Measurements from ENCODE around the gene FUT3. TPM values are rescaled to one million over a fixed set of nuclear protein-coding genes. Genes with fewer than 3 reads are reported as not detected.

Gene FUT3
- total and polyA plus RNA-seq, 2 of the 4 experiments (the other 2 are of a cell fraction) = not detected

GRCh38 chr19:5806133-5806489 is 45.1 kb downstream of the FUT3 start:
- ATAC-seq (ENCODE audit: low read depth) = no peak

More at GRCh38 chr19:5806133-5806489, 45.1 kb downstream of the FUT3 start:
- no peaks in the 10 kb centered on the region for H4K20me1 ChIP-seq (ENCODE audit: insufficient read depth, low read length)
- no peak overlapping the region for H2BK5ac ChIP-seq (ENCODE audit: low read depth, low read length, poor library complexity, severe bottlenecking)
- no peak overlapping the region for H2AK9ac ChIP-seq (replicated peaks; ENCODE audit: low read depth, low read length, poor library complexity)
- H2AK5ac ChIP-seq (ENCODE audit: low read depth, low read length) = no peak overlapping the region
- no peak overlapping the region; the same call in 1 of the 2 replicates for H2BK120ac ChIP-seq (ENCODE audit: low read depth, low read length)
- intact Hi-C loops (cut with micrococcal nuclease) = loop anchor here (10.0 kb wide), 1 partner anchor 159 kb away; no protein-coding TSS in a partner anchor
- no peaks in the 10 kb centered on the region for H3K79me1 ChIP-seq (ENCODE audit: low read depth in 1 of 2, low read length in 2 of 2)
- no peak overlapping the region for H3K14ac ChIP-seq (replicated peaks; ENCODE audit: low read depth, low read length)
- no peak overlapping the region for H4K5ac ChIP-seq (ENCODE audit: low read depth, low read length)
- no peak overlapping the region for H2BK20ac ChIP-seq (ENCODE audit: low read depth, low read length)
- H3K27ac ChIP-seq (ENCODE audit: insufficient read depth, low read length) = no peak overlapping the region
- H3K23ac ChIP-seq (ENCODE audit: low read depth, low read length) = no peak overlapping the region
- CTCF ChIA-PET = interaction anchor here (1.4 kb wide), 1 partner anchor 84 kb away, joined by 4 read pairs; no protein-coding TSS in a partner anchor
- no peak overlapping the region for H3K4me2 ChIP-seq (ENCODE audit: low read depth, low read length)
- no CpG with 5 or more reads among the region's 6 CpGs for WGBS, 2 experiments (ENCODE audit: extremely low coverage in 2 of 2, insufficient read length in 1 of 2)
- no peaks in the 10 kb centered on the region for H3K9me1 ChIP-seq (ENCODE audit: insufficient read depth, low read length)
- peak overlapping the region; percentile 73 for H2AFZ ChIP-seq (replicated peaks; ENCODE audit: low read length, poor library complexity)
- H3K4me1 ChIP-seq (ENCODE audit: control insufficient read depth, insufficient read depth, low read length) = peaks cover 3% of the 10 kb centered on the region; the same call in 1 of the 2 replicates
- H3K9ac ChIP-seq (ENCODE audit: low read depth, low read length) = no peak overlapping the region
- no peak overlapping the region for H2BK15ac ChIP-seq (ENCODE audit: low read depth, low read length)
- no peak overlapping the region for H3K18ac ChIP-seq (ENCODE audit: low read depth, low read length)
- DNase-seq = no peak
- H3K9me3 ChIP-seq (ENCODE audit: control insufficient read depth, insufficient read depth, low read length) = no peaks in the 10 kb centered on the region
- TF ChIP-seq BHLHE40 (IDR thresholded peaks at IDR 0.05; ENCODE audit: low read depth, low read length) (no peak), POLR2A (IDR thresholded peaks at IDR 0.05; ENCODE audit: low read depth, low read length) (no peak), RCOR1 (IDR thresholded peaks at IDR 0.05; ENCODE audit: insufficient replicate concordance, low read length) (no peak), NFE2L2 (IDR thresholded peaks at IDR 0.05; ENCODE audit: low read depth, low read length) (no peak), RAD21 (IDR thresholded peaks at IDR 0.05; ENCODE audit: low read length) (no peak), MAFK (IDR thresholded peaks at IDR 0.05; ENCODE audit: low read depth, low read length) (no peak), MXI1 (IDR thresholded peaks at IDR 0.05; ENCODE audit: borderline replicate concordance, low read depth, low read length) (no peak), RFX5 (IDR thresholded peaks at IDR 0.05; ENCODE audit: low read depth, low read length) (no peak), USF2 (IDR thresholded peaks at IDR 0.05; ENCODE audit: low read depth, low read length) (no peak), FOS (IDR thresholded peaks at IDR 0.05; ENCODE audit: low read depth, low read length) (no peak), CHD1 (IDR thresholded peaks at IDR 0.05; ENCODE audit: low read depth, low read length) (no peak), SMC3 (IDR thresholded peaks at IDR 0.05; ENCODE audit: low read depth, low read length) (no peak), MAZ (IDR thresholded peaks at IDR 0.05; ENCODE audit: borderline replicate concordance, low read depth, low read length) (no peak), CEBPB (IDR thresholded peaks at IDR 0.05; ENCODE audit: low read depth, low read length) (no peak)
- TF ChIP-seq, protein P1, sequence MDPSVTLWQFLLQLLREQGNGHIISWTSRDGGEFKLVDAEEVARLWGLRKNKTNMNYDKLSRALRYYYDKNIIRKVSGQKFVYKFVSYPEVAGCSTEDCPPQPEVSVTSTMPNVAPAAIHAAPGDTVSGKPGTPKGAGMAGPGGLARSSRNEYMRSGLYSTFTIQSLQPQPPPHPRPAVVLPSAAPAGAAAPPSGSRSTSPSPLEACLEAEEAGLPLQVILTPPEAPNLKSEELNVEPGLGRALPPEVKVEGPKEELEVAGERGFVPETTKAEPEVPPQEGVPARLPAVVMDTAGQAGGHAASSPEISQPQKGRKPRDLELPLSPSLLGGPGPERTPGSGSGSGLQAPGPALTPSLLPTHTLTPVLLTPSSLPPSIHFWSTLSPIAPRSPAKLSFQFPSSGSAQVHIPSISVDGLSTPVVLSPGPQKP (IDR thresholded peaks at IDR 0.05; ENCODE audit: borderline replicate concordance, low read depth, low read length) = no peak
- TF ChIP-seq, protein P2, sequence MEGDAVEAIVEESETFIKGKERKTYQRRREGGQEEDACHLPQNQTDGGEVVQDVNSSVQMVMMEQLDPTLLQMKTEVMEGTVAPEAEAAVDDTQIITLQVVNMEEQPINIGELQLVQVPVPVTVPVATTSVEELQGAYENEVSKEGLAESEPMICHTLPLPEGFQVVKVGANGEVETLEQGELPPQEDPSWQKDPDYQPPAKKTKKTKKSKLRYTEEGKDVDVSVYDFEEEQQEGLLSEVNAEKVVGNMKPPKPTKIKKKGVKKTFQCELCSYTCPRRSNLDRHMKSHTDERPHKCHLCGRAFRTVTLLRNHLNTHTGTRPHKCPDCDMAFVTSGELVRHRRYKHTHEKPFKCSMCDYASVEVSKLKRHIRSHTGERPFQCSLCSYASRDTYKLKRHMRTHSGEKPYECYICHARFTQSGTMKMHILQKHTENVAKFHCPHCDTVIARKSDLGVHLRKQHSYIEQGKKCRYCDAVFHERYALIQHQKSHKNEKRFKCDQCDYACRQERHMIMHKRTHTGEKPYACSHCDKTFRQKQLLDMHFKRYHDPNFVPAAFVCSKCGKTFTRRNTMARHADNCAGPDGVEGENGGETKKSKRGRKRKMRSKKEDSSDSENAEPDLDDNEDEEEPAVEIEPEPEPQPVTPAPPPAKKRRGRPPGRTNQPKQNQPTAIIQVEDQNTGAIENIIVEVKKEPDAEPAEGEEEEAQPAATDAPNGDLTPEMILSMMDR (conservative IDR thresholded peaks at IDR 0.05; ENCODE audit: low read depth, low read length) = no peak
- POLR2A ChIA-PET (ENCODE audit: unreplicated experiment) = no interaction called here
- no peak overlapping the region for H4K8ac ChIP-seq (ENCODE audit: low read depth in 2 of 2, low read length in 2 of 2)
- H3K27me3 ChIP-seq (ENCODE audit: control insufficient read depth, insufficient read depth, low read length) = peaks cover 21% of the 10 kb centered on the region
- no peak overlapping the region for H3K4ac ChIP-seq (ENCODE audit: low read depth, low read length)
- H3K56ac ChIP-seq (ENCODE audit: extremely low read depth, insufficient read depth, low read length) = no peak overlapping the region
- dilution Hi-C loops (cut with HindIII; ENCODE audit: low sequenced_read_pairs, unreplicated experiment) = no loop called here
- in situ Hi-C loops (cut with MboI; ENCODE audit: low sequenced_read_pairs) = loop anchor here (10.0 kb wide), 1 partner anchor 219 kb away; no protein-coding TSS in a partner anchor
- BruUV-seq (replicated peaks) = no TSS peak
- H3K4me3 ChIP-seq (ENCODE audit: insufficient read depth, low read depth, low read length) = no peak overlapping the region
- H3K36me3 ChIP-seq (ENCODE audit: control insufficient read depth, insufficient read depth, low read length) = no peaks in the 10 kb centered on the region
- no peak overlapping the region for H4K91ac ChIP-seq (ENCODE audit: insufficient read depth, low read depth, low read length)
